HG03060 (cell line): Measurements from ENCODE around the gene PPP1R13B.
"Not testable (repeated sequence)": the region's sequence is repeated elsewhere in the genome, so short reads cannot be mapped to it uniquely, and the experiment has no call there.

Source experiments
- ATAC-seq: cut with Tn5 transposase; IDR thresholded peaks from one replicate; pipeline ENCODE4 v1.9.1; 2021; ENCODE audit warnings: low read depth, moderate number of reproducible peaks; ENCODE audit not compliant: unreplicated experiment

Gene PPP1R13B

DNA sequence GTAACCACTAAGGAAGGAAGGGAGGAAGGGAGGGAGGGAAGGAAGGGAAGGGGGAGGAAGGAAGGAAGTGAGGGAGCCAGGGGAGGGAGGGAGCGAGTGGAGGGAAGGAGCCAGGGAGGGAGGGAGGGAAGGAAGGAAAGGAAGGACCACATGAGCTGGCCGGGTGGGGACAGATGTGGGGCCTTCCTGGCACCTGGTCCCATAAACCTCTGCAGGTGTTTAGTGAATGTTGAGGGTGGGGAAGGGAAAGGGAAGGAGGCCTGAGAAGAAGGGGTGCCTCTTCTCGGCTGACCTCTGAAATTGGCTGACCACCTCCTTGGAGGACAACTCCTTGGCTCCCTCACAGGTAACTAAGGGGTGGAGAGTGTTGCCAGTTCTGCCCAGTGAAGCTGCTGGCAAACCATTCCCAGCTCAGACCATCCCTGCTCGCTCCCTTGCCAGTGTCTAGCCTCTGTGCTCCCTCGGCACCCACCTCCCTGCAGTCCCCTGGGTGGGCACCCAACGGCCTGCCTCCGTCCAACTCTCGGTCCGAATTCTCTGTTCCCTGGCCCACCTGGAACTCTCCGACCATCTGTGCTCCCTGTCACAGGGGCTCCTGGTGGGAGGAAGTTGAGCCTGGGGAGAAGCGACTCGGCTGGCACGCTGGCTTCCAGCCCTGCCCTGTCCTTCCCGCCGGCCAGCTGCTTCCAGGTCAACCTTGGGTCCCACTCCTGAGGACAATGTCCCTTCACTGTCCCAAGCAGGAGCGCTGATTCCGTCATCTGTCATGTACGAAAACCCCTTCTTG is 12.2 kb upstream of the PPP1R13B start:
- no peak for ATAC-seq

DNA sequence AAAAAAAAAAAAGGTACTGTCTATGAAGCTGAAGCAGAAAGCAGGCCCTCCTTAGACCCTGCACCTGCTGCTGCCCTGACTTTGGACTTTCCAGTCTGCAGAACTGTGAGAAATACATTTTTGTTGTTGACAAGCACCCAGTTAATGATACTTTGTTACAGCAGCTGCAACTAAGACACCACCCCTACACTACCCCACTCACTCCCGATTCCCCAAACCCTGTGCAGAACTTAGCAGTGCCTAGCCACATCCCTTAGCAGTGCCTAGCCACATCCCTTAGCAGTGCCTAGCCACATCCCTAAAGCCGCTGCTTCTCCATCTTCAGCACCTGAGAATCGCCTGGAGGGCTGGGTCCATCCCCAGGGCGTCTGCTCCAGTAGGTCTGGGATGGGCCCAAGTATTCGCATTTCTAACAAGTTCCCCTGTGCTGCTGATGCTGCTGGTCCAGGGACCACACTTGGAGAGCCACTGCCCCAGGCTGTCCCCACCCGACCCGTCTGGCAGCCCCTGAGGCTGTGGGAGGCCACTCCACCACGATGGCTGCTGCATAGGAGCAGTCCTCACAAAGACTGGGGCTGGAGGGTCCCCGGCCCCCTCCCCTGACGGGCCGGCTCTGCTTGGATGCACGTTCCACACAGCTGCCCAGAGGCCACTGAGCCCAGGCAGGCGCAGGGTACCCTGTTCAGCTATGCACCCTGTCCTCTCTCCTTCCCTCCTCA is 10.8 kb upstream of the PPP1R13B start:
- no peak for ATAC-seq

DNA sequence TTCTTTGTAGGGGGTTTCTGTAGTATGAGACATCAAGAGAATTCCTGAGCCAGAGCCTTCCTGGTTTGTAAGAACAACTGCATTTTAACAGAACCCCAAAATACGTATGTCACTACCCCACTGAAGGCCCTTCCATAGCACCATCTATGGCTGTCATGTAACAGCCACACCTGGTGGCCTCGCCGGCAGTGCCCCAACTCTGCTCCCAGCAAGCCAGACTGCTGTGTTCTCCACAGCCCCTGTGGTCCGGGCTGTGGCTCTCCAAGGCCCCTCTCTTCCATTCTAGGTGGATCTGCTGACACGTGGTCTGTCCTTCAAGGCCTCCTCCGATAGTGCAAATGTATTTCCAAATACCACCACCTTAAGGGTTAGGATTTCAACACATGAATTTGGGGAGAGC is 9.9 kb upstream of the PPP1R13B start:
- no peak for ATAC-seq

DNA sequence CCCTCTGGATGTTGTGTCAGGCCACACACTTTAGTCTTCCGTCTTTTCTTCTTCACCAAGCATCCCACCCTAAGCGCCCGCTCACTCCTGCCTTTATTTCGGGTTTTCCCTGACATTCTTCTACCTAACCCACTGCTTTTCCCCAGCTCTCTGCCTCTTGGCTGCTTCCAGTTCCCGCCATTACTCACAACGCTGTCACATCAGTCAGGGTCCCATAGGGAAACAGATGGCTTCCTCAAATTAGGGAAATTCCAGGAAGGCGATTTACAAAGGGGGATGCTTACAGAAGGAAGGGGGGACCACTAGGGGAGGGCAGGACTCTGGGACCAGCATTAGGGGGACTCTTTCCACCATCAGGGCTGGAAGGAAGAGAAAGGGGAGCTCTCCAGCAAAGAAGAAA is 9.2 kb upstream of the PPP1R13B start:
- no peak for ATAC-seq

DNA sequence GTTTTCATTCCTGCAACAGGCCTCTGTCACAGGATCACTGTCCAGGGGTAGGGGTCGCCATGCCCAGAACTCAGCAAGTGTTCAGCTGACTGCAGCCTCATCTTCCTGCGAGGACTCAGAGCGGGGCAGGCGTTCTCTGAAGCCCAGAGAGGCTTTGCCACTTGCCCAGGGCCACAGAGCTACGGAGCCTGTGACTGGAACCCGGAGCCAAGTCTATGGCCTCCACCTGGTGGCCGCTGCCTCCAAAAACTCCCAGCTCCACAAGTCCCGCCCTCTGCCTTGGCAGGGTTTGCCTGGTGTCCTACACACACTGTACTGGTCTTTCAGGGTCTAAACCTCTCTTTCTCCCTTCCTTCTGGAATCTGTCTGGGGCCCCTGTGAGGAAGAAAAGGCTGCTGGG is 8.7 kb upstream of the PPP1R13B start:
- ATAC-seq: no peak

DNA sequence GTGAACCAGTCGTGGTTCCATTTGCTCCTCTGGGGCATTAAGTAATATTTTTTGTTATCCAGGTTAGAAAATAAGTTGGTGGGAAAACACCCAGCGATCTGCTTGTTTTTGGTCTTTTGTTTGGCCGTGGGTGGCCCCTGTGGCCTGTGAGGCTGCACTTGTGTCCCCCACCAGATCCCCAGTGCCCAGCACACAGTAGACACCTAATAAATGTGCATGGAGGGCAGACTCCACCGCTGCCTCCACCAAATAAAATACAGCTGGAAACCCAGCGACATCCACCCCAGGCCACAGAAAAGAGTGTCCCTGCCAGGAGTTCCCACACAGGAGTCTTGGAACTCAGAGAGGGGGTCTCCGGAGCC is 8.3 kb upstream of the PPP1R13B start:
- no peak for ATAC-seq

DNA sequence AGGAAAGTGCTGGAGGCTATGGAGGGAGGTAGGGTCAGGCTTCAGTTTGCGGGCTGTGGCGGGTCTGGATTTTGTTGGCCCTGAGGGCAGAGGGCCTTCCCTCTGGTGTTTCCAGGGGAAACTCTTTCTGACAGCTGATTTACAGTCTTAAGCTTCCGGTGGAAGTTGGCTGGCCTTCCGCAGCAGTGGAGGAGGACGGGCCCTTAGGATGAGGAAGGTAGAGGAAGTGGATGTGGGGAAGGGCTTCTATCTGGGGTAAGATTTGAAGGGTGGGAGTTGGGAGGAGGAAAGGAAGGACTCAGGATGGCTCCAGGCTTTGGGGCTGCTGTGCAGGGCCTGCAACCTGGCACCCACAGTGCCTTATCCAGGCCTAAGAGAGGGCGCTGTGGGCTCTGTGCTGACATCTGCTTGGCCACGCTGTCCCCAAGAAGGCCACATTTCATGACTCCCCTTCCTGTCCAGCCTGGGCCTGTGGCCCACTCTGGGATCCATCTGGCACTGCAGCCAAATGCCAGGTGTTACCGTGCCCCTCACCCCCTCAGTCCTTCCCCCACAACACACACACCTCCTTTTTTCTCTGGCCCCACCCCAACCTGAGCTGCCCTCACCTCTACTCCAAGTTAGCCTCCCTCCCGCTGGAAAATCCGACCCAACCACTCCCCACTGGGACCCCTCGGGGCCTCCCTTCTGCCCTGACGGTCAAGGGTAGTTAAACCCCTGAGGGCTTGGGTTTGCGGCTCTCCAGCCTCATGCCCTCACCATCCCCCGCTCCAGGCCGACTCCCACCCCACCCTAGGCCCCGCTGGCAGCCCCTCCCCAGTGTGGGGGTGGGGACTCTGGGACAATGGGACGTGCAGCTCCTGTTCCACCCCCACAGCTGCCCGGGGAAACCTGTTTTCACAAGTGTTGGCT is 7.7 kb upstream of the PPP1R13B start:
- ATAC-seq: no peak

DNA sequence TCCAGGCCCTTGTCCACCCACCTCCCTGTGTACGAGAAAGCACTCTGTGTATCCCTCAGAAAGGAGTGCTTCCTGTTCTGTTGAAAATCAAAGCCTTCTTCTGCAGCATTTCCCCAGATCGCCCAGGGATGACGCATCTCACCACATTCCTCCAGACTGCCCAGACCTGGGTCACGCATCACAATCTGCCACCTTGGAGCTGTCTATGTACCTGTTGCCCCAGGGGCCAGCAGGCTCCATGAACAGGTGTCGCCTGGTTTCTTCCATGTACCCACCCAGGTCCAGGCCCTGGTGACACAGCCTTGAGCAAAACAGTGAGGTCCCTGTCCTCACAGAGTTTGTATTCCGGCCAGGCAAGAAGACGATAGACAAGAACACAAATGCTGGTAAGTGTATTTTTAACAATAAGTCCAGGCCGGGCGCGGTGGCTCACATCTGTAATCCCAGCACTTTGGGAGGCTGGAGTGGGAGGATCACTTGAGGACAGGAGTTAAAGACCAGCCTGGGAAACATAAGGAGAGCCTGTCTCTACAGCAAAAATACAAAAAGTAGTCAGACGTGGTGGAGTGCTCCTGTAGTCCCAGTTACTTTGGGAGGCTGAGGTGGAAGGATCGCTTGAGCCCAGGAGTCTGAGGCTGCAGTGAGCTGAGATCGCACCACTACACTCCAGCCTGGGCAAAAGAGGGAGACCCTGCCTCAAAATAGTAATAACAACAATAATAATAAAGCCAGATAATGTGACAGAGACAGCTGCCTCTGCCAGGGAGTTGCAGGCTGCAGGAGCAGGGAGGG is 6.8 kb upstream of the PPP1R13B start:
- no peak for ATAC-seq

DNA sequence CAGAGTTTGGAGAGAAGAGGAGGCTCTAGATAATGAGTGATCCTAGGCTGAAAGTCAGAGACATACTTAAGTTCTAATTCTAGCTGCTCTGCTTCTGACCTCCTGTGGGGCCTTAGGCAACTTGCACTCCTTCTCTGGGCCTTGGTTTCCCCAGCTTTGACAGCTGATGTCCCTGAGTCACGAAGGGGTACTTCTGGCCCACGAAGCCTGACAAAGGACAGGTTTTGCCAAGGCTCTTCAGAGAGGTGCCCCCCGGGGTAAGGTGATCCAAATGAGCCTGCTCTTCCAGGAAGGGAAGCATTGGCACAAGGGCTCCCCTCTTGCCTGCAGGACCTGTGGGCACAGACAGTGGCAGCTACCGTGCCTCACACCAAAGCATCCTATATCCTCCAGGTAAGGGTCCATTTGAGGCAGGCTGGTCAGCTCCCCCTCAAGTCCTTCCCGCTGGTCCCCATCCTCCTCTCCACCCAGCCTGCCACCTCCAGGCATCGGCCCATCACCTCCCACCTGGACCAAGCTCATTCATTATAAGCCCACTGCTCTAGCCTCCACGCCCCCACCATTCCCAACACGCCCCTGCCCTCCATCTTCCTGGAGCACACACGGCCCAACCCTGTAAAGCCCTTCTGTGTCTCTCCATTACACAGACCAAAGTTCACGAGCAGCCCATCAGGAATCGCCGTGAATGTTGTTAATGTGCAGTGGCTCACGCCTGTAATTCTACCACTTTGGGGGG is 1.9 kb upstream of the PPP1R13B start:
- no peak for ATAC-seq

DNA sequence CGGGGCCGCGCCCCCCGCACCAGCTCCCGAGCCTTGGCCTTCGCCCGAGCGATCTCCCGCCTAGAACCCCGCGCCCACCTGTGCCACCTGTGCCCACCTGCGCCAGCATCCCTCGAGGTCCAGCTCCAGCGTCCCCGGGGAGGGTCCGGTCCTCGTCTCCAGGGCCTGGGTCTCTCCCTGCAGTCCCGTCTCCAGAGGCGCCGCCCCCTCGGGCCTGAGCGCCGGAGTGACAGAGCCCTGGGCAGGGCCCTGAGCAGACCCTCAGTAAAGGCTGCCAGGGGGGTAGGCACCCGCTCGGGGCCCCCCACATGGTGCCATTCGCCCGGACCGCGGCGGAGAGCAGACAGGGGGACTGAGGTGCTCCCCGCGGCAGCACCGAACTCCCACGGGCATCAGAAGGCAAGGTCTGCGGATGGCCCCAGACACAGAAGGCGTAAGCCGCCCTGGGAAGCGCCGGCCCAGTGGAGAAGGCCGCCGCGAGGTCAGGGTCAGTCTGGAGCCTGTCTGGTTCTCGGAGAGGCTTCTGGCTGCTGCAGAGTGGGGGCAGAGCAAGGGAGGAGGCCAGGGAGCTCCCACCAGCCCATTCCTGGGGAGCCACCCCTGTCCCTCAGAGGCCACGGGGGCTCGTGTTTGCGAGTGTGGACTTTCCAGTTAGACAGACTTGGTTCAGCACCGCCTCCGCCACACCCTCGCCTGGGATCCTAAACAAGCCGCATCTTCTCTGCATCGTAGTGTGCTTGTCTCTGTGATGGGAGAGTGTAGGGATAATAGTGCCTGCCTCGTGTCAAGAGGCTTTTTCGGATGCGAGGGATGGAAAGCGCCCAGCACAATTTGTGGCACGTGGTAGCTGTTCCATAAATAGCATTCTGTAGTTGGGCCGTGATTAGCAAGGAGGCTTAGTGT is 1.1 kb upstream of the PPP1R13B start:
- ATAC-seq: no peak

DNA sequence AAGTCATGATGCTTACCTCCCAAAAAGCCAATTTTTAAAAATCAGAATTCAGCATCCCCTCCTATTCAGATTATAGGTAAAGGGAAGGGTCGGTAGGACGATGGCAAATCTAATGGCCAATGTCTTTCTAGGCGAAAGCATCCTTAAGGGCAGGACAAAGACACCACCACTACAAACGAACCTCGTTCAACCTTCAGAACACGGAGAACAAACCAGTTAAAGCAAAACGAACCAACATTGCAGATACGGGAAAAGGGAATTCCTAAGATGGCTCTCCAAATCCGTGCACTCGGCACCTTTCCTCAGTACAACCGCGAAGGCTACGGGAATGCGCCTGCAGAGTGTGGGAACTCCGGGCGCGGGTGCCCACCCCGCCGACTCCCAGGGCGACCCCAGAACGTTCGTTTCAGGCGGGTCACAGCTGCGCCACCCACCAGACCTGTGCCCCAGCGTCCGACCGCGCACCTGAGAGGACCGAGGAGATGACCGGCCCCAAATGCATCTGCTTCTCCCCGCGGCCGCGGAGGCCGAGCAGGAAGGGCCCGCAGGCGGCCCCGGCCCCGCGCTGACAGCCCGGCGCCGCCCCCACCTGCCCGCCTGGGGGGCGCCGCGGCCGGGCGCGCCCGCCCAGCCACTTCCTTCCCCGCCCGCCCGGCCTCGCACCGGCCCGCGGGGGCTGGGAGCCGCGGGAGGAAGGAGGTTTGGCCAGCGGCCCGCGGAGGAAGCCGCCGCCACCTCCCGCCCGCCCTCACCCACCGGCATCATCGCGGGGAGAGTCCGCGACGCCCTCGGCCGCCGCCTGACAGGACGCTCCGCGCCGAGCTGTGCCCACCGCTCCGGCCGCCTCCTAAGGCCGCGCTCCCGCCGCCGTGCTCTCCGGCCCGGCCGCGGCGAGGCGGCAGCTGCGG is 578 bp downstream of the PPP1R13B start:
- ATAC-seq: no peak

DNA sequence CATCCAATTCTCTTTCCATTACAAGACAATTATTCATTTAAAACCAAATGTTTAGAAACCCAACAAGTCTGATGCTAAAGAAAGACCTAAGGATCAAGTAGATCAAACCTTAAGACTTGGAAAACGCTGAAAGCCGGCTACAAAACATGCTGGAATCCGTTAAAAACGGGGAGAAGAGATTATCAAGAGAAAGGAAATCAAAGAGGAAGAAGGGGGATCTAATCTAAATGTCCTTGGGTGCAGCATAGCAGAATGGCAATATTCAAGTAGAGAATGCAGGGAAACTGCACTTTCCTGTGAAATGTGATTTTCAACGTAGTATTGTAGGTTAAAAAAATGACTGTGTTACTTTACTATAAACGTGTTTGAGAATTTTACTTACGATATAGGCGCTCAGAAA is 1.3 kb downstream of the PPP1R13B start:
- no peak for ATAC-seq

DNA sequence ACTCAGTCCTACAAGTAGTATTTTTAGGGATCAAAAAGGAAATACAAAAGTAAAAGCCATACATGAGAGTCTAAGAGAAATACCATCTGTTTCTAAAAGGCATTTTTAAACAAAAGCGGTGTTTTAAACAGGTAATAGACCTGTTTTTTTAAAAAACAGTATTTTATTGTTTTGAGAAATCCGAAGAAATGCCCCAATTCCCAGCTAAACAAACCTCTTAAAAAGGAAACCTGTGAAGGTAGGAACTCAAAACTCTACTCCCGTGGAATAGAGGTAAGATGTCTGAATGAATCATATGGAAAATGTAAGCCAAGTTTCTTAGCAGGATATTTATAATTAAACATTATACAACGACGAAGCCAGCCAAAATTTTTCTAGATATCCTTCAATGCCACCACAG is 2.0 kb downstream of the PPP1R13B start:
- no peak for ATAC-seq

DNA sequence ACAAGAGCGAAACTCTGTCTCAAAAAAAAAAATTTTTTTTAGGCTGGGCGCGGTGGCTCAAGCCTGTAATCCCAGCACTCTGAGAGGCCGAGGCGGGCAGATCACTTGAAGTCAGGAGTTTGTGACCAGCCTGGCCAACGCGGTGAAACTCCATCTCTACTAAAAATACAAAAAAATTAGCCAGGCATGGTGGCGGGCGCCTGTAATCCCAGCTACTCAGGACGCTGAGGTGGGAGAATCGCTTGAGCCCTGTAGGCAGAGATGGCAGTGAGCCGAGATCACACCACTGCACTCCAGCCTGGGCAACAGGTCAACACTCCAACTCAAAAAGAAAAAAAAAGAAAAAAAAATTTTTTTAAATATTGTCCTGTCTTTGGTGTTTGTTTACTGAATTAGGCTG is 6.1 kb downstream of the PPP1R13B start:
- ATAC-seq: not testable (repeated sequence)

DNA sequence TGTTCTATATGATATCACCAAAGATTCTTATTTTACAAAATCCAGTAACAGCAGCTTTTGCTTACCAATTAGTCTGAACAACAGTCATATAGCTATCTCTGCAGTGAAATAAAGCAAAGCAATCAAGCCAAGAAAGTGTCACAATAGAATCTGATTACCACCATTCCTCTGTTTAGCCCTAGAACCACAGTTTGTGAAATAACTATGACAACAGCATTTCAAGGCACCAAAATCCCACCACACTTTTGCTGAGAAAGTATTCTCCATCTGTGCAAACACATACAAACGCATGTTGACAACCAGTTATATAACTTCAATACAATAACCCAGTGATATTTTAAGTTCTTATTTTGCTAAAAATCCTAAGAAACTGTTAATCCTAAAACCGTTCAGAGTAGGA is 7.4 kb downstream of the PPP1R13B start:
- no peak for ATAC-seq

DNA sequence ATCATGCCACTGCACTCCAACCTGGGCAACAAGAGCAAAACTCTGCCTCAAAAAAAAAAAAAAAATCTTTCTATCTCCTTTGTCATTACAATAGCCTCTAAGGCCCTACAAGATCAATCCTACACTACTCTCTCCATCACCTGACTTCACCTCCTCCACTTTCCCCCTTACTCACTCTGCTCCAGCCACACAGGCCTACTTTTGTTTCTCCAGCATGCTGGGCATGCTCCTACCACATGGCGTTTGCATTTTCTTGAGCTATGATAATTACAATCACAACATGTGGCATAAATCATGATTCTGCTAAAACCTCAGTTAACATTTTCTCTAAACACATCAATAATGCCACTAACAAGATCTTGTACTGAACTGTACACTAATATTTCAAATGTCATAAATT is 7.8 kb downstream of the PPP1R13B start:
- ATAC-seq: no peak

DNA sequence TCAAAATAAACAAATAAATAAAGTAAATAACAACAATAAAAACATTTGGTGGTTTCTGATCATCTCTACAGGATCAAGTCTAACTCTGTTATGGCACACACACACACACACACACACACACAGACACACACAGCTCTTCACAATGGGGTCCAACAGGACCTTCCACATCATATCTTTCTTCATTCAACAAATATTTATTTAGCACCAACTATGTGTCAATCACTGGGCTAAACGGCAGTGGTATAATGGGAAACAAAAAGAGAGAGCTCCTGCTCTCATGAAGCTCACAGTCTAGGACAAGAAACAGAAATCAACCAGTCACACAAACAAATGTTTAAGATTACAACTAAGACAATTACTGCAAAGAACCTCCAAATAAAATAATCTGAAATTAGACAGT is 9.3 kb downstream of the PPP1R13B start:
- no peak for ATAC-seq
